ENCODE data around the gene SORL1. TPM values are rescaled to one million over a fixed set of nuclear protein-coding genes. Genes with fewer than 3 reads are reported as not detected.

Gene SORL1, protein sequence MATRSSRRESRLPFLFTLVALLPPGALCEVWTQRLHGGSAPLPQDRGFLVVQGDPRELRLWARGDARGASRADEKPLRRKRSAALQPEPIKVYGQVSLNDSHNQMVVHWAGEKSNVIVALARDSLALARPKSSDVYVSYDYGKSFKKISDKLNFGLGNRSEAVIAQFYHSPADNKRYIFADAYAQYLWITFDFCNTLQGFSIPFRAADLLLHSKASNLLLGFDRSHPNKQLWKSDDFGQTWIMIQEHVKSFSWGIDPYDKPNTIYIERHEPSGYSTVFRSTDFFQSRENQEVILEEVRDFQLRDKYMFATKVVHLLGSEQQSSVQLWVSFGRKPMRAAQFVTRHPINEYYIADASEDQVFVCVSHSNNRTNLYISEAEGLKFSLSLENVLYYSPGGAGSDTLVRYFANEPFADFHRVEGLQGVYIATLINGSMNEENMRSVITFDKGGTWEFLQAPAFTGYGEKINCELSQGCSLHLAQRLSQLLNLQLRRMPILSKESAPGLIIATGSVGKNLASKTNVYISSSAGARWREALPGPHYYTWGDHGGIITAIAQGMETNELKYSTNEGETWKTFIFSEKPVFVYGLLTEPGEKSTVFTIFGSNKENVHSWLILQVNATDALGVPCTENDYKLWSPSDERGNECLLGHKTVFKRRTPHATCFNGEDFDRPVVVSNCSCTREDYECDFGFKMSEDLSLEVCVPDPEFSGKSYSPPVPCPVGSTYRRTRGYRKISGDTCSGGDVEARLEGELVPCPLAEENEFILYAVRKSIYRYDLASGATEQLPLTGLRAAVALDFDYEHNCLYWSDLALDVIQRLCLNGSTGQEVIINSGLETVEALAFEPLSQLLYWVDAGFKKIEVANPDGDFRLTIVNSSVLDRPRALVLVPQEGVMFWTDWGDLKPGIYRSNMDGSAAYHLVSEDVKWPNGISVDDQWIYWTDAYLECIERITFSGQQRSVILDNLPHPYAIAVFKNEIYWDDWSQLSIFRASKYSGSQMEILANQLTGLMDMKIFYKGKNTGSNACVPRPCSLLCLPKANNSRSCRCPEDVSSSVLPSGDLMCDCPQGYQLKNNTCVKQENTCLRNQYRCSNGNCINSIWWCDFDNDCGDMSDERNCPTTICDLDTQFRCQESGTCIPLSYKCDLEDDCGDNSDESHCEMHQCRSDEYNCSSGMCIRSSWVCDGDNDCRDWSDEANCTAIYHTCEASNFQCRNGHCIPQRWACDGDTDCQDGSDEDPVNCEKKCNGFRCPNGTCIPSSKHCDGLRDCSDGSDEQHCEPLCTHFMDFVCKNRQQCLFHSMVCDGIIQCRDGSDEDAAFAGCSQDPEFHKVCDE (N-terminal part only)
- 1.4 to 1.8 TPM (median 1.5 TPM) in 5 replicates for total RNA-seq (2022; extraction: Qiagen RNA extraction)

GRCh38 chr11:121451986-121452608, at the start of gene SORL1:
SORL1 (plus strand) TSS chr11:121452314; CDS start chr11:121452332, 18 bp downstream.

DNA sequence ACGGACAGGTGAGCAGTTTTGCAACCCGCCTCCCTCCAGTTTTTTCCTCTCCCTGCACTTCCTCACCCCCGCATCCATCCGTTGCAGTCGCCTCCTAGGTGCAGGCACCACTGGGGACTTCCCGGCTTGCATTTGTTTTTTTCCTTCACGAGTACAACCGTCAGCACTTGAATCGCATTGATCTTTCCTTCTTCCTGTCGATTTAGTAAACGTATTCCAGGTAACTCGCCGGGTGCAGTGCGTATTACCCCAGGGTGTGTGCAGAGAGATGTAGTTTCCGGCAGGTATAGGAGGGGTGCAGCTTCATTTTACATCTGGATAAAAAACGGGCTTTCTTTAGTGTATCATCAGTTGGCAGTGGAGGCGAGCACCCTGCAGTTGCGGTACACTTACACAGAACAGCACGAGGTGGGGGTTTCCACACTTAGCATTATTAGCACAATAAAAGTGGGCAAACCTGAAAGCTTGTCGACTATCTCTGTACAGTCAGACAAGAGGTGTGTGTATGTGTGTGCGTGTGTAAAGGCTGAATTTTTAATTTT, 566 bp downstream of the SORL1 start, which contains the start of gene SORL1-AS1:
Gene SORL1-AS1, minus strand, starts transcription at position 359 of the 542 bp plus-strand sequence.

Other genes starting within 250 kb of the SORL1 start
- gene SC5D, start 159.5 kb upstream of the SORL1 start, total RNA-seq (2022; extraction: Qiagen RNA extraction), result 8.5 to 12.1 TPM (median 9.9 TPM) in 5 replicates

Measured in A549 treated with Hydrocortisone at 1 μM for 4 hours (cell line).